ENCODE results near the gene BCL2L12.

DNA sequence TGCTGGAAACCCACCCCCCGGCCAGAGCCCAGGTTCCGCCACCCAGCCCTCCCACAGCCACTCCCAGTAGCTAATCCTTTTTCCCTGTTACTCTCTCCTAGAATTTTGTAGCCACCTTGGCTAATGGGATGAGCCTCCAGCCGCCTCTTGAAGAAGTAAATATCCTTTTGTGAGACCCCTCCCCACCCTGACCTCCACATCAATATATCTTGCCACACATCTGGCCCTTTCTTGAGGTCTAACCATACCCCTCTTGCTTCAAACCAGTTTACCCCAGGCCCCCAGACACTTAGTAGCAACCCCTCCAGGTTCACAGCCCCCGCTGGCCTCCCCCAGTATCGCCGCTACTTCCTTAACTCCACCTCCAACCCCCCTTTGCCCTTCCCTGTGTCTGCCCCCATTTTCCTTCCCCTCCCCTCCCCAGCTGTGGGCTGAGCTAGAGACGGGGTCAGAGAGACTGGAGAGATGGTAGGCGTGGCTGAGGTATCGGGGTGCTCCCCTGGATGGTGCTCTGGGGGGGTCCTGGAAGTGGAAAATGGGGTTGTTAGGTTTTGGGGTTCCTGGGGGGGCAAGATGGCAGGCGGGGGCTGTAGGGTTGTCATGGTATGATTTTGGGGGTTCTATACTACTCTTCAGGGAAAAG is 14.2 kb downstream of the BCL2L12 start:
- TF ChIP-seq, protein P1, sequence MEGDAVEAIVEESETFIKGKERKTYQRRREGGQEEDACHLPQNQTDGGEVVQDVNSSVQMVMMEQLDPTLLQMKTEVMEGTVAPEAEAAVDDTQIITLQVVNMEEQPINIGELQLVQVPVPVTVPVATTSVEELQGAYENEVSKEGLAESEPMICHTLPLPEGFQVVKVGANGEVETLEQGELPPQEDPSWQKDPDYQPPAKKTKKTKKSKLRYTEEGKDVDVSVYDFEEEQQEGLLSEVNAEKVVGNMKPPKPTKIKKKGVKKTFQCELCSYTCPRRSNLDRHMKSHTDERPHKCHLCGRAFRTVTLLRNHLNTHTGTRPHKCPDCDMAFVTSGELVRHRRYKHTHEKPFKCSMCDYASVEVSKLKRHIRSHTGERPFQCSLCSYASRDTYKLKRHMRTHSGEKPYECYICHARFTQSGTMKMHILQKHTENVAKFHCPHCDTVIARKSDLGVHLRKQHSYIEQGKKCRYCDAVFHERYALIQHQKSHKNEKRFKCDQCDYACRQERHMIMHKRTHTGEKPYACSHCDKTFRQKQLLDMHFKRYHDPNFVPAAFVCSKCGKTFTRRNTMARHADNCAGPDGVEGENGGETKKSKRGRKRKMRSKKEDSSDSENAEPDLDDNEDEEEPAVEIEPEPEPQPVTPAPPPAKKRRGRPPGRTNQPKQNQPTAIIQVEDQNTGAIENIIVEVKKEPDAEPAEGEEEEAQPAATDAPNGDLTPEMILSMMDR (IDR thresholded peaks at IDR 0.05; ENCODE audit: borderline replicate concordance, extremely low read depth, low read length, poor library complexity, severe bottlenecking): no peak
- no peak for TF ChIP-seq EZH2 (IDR thresholded peaks at IDR 0.05; ENCODE audit: borderline replicate concordance, low read depth, low read length, severe bottlenecking)

Measured in DND-41 (cell line).